DOHH2 (cell line): ENCODE measurements around the gene LHFPL4.

Experiments used
- EZH2phosphoT487 ChIP-seq: fragments of 200-600 bp; sonication (generic); IDR thresholded peaks from 2 replicates; pipeline ENCODE4 v1.6.1; 2017; ENCODE audit warnings: borderline replicate concordance, mild to moderate bottlenecking, antibody characterized with exemption, low read length, moderate library complexity, mixed read lengths
- TF ChIP-seq, protein P1 (sequence below): fragments of 200-600 bp; sonication (generic); IDR thresholded peaks from one replicate; pipeline ENCODE4 v1.5.1; 2014; ENCODE audit warnings: antibody characterized with exemption, mild to moderate bottlenecking, low read depth, low read length; ENCODE audit not compliant: poor library complexity, severe bottlenecking

- TF ChIP-seq, protein P1, sequence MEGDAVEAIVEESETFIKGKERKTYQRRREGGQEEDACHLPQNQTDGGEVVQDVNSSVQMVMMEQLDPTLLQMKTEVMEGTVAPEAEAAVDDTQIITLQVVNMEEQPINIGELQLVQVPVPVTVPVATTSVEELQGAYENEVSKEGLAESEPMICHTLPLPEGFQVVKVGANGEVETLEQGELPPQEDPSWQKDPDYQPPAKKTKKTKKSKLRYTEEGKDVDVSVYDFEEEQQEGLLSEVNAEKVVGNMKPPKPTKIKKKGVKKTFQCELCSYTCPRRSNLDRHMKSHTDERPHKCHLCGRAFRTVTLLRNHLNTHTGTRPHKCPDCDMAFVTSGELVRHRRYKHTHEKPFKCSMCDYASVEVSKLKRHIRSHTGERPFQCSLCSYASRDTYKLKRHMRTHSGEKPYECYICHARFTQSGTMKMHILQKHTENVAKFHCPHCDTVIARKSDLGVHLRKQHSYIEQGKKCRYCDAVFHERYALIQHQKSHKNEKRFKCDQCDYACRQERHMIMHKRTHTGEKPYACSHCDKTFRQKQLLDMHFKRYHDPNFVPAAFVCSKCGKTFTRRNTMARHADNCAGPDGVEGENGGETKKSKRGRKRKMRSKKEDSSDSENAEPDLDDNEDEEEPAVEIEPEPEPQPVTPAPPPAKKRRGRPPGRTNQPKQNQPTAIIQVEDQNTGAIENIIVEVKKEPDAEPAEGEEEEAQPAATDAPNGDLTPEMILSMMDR, result no peak
- TF ChIP-seq EZH2phosphoT487, result no peak
Measured at GRCh38 chr3:9496893-9497292, 56.7 kb downstream of the LHFPL4 start.
